ENCODE measurements around the gene FLYWCH2. TPM values are rescaled to one million over a fixed set of nuclear protein-coding genes. Genes with fewer than 3 reads are reported as not detected.

The FLYWCH2 gene, protein sequence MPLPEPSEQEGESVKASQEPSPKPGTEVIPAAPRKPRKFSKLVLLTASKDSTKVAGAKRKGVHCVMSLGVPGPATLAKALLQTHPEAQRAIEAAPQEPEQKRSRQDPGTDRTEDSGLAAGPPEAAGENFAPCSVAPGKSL
- total RNA-seq (2014; rRNA removed; shearing (Covaris generic)) = 60.3 and 112 TPM in 2 replicates
- polyA plus RNA-seq (2016; fragmentation: Nextera tagmentation; extraction: Ambion mirVana) = 48.6 and 53.6 TPM in 2 replicates

DNA sequence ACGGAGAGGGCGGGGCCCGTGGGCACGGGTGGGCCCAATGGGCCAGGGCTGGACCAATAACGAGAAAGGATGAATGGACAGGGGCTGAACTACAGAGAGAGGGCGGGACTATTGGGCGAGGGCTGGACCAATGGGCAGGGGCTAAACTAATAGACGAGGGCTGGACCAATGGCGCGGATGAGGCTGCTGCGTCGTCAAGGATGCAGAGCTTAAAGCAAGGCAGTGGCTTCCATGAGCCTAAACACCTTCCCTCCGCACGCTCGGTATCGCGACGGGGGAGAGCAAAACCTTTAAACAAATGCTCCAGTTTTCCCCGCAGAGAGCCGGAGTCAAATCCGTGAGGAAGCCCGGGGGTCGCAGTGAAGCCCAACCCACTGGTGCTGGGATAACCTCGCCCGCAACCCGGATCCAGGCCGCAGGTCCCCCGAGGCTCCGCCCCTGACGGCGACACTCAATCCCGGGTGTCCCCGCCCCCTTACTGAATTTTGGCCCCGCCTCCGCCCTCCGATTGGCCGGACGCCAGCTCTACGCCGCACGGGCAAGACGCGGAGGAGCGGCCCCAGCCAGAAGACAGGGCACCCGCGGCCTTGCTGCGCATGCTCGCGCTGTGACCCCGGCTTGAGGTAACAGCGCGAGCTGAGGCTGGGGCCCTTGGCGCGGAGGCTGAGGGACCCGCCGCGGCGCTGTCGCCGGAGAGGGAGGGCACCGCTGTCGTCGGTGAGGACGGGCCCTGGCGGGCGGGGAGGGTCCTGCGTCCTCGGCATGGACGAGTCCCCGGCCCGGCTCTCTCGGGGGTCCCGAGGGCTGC is at the start of gene FLYWCH2:
FLYWCH2 (plus strand) TSS at position 566 of the 808 bp plus-strand sequence. CDS start 13,235 bp downstream, outside the sequence.
- peaks cover 5% of the 10 kb centered on the region; the same call in 1 of the 2 replicates for H3F3A ChIP-seq (ENCODE audit: insufficient read depth)
- H2AFZ ChIP-seq = peak within 1 kb of the TSS; percentile 91
- H3K36me3 ChIP-seq (ENCODE audit: low read depth) = no peaks in the 10 kb centered on the region
- peak within 1 kb of the TSS; percentile 96 for H3K4me3 ChIP-seq
- no peaks in the 10 kb centered on the region for H4K20me1 ChIP-seq (ENCODE audit: insufficient read depth)
- H3K27ac ChIP-seq = peak within 1 kb of the TSS; percentile 89
- WGBS, 2 experiments (ENCODE audit: low coverage in 1 of 2, low lambda C conversion rate in 2 of 2, missing lambda C conversion rate in 2 of 2) = 1% methylated on average over 44 to 67 of the region's 73 CpGs
- H3K9me3 ChIP-seq (ENCODE audit: low read depth) = no peaks in the 10 kb centered on the region
- in situ Hi-C loops (cut with MboI) = no loop called here
- TF ChIP-seq EZH2 (IDR thresholded peaks at IDR 0.05; ENCODE audit: insufficient read depth, poor library complexity, severe bottlenecking) (no peak), EZH2phosphoT487 (IDR thresholded peaks at IDR 0.05; ENCODE audit: insufficient read depth, low read depth) (no peak)
- peak within 1 kb of the TSS; percentile 93 for H3K9ac ChIP-seq
- H3K4me2 ChIP-seq (ENCODE audit: unreplicated experiment) = peak within 1 kb of the TSS; percentile 81
- peaks cover 47% of the 10 kb centered on the region for H3K79me2 ChIP-seq (ENCODE audit: insufficient read depth)
- H3K27me3 ChIP-seq (replicated peaks; ENCODE audit: insufficient read depth) = no peaks in the 10 kb centered on the region
- peaks cover 5% of the 10 kb centered on the region; the same call in 1 of the 2 replicates for H3K4me1 ChIP-seq (ENCODE audit: insufficient read depth)
- DNase-seq = peak; percentile 99
- H3K9me2 ChIP-seq (ENCODE audit: insufficient read depth) = no peaks in the 10 kb centered on the region

DNA sequence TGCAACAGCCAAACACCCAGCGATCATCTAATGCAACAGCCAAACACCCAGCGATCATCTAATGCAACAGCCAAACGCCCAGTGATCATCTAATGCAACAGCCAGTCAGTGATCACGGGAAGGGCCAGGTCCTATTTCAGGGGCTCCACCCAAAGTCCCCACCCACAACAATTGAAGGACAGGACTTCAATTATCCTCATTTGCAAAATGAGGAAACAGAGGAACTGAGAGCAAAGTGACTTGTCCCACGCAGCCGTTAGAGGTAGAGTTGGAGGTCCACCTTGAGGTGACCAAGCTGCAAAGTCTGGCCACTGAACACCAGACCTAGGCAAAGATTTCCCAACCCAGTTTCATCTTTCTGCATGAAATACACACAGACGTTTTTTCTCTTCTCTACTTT is 49.2 kb upstream of the FLYWCH2 start:
- peaks cover 18% of the 10 kb centered on the region for H3F3A ChIP-seq (ENCODE audit: insufficient read depth)
- TF ChIP-seq EZH2 (IDR thresholded peaks at IDR 0.05; ENCODE audit: insufficient read depth, poor library complexity, severe bottlenecking) (no peak), EZH2phosphoT487 (IDR thresholded peaks at IDR 0.05; ENCODE audit: insufficient read depth, low read depth) (no peak)
- H3K27me3 ChIP-seq (replicated peaks; ENCODE audit: insufficient read depth) = peaks cover 16% of the 10 kb centered on the region
- no peak overlapping the region for H3K27ac ChIP-seq
- no peak overlapping the region for H2AFZ ChIP-seq
- DNase-seq = no peak
- no peak overlapping the region for H3K4me2 ChIP-seq (ENCODE audit: unreplicated experiment)
- 63 to 69% methylated on average over 7 of the region's 7 CpGs for WGBS, 2 experiments (ENCODE audit: low coverage in 1 of 2, low lambda C conversion rate in 2 of 2, missing lambda C conversion rate in 2 of 2)
- no peaks in the 10 kb centered on the region for H4K20me1 ChIP-seq (ENCODE audit: insufficient read depth)
- peaks cover 6% of the 10 kb centered on the region for H3K4me1 ChIP-seq (ENCODE audit: insufficient read depth)
- no peaks in the 10 kb centered on the region for H3K9me3 ChIP-seq (ENCODE audit: low read depth)
- H3K9ac ChIP-seq = no peak overlapping the region
- H3K79me2 ChIP-seq (ENCODE audit: insufficient read depth) = no peaks in the 10 kb centered on the region
- in situ Hi-C loops (cut with MboI) = no loop called here
- no peak overlapping the region for H3K4me3 ChIP-seq
- no peaks in the 10 kb centered on the region for H3K9me2 ChIP-seq (ENCODE audit: insufficient read depth)
- H3K36me3 ChIP-seq (ENCODE audit: low read depth) = no peaks in the 10 kb centered on the region

DNA sequence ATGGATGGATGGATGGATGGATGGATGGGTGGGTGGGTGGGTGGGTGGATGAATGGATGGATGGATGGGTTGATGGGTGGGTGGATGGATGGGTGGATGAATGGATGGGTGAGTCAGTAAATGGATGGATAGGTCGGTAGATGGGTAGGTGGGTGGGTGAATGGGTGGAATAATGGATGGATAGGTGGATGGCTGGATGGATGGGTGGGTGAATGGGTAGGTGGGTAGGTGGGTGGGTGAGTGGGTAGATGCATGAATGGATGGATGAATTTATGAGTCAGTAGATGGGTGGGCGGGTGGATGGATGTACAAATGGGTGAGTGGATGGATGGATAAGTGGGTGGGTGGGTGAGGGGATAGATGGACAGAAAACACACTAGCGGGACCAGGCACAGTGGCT is 48.0 kb upstream of the FLYWCH2 start:
- Histone ChIP-seq H3K36me3 (ENCODE audit: low read depth) (no peaks in the 10 kb centered on the region), H3K27ac (no peak overlapping the region), H3K4me2 (ENCODE audit: unreplicated experiment) (no peak overlapping the region), H4K20me1 (ENCODE audit: insufficient read depth) (no peaks in the 10 kb centered on the region), H3K4me1 (ENCODE audit: insufficient read depth) (peaks cover 6% of the 10 kb centered on the region), H3K9me3 (ENCODE audit: low read depth) (no peaks in the 10 kb centered on the region), H3F3A (ENCODE audit: insufficient read depth) (peaks cover 22% of the 10 kb centered on the region), H3K9ac (no peak overlapping the region), H3K27me3 (replicated peaks; ENCODE audit: insufficient read depth) (peaks cover 7% of the 10 kb centered on the region), H3K9me2 (ENCODE audit: insufficient read depth) (no peaks in the 10 kb centered on the region), H3K4me3 (no peak overlapping the region), H2AFZ (no peak overlapping the region), H3K79me2 (ENCODE audit: insufficient read depth) (no peaks in the 10 kb centered on the region)
- no peak for TF ChIP-seq EZH2 (IDR thresholded peaks at IDR 0.05; ENCODE audit: insufficient read depth, poor library complexity, severe bottlenecking)
- TF ChIP-seq EZH2phosphoT487 (IDR thresholded peaks at IDR 0.05; ENCODE audit: insufficient read depth, low read depth) = no peak
- no peak for DNase-seq
- 94% methylated on average over 3 of the region's 3 CpGs; no CpG with 5 or more reads in 1 of the 2 experiments for WGBS, 2 experiments (ENCODE audit: low coverage in 1 of 2, low lambda C conversion rate in 2 of 2, missing lambda C conversion rate in 2 of 2)
- in situ Hi-C loops (cut with MboI) = no loop called here

DNA sequence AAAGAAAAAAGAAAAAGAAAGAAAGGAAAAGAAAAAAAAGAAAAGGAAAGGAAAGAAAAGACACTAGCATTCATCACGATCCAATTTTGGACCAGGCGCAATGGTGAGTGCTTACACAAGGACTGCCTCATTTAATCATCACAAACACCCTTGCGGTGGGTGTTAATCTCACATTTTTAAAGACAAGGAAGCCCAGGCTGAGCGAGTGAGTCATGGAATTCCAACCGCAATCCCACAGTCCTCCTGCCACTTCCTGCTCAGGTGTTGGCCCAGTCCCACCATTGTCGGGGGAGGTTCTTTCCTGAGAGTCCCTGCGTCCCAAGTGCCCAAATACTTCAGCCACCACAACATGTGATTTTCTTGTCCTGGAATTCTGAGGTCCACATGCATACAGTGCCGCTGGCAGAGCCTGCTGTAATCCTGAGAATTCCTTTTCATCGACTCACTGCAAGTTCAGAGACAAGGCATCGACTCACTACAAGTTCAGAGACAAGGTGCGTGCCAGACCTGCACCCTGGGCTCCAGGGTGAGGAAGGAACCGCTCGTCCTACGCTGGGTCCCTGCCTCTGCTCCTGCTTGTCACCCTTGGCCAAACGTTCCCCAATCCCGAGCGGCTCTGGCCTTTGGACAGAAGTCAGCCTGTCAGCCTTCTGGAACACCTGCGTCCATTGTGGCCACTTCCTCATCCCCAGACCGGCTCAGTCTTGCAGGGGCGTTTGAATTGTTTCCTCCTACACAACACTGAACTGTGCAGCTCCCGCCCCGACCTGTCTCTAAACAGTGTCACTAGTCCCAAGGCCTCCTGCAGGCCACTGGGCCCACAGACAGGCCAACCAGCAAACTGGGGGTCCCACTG is 47.1 kb upstream of the FLYWCH2 start:
- H3K27ac ChIP-seq = peak overlapping the region; percentile 15; the same call in 1 of the 2 replicates
- H3F3A ChIP-seq (ENCODE audit: insufficient read depth) = peaks cover 22% of the 10 kb centered on the region
- no peak overlapping the region for H2AFZ ChIP-seq
- H4K20me1 ChIP-seq (ENCODE audit: insufficient read depth) = no peaks in the 10 kb centered on the region
- H3K9me3 ChIP-seq (ENCODE audit: low read depth) = no peaks in the 10 kb centered on the region
- no peaks in the 10 kb centered on the region for H3K36me3 ChIP-seq (ENCODE audit: low read depth)
- in situ Hi-C loops (cut with MboI) = no loop called here
- DNase-seq = peak; percentile 93
- no peak overlapping the region for H3K4me3 ChIP-seq
- H3K4me1 ChIP-seq (ENCODE audit: insufficient read depth) = peaks cover 6% of the 10 kb centered on the region
- H3K4me2 ChIP-seq (ENCODE audit: unreplicated experiment) = peak overlapping the region; percentile 42
- H3K79me2 ChIP-seq (ENCODE audit: insufficient read depth) = no peaks in the 10 kb centered on the region
- TF ChIP-seq EZH2phosphoT487 (IDR thresholded peaks at IDR 0.05; ENCODE audit: insufficient read depth, low read depth) (peak; percentile 98), EZH2 (IDR thresholded peaks at IDR 0.05; ENCODE audit: insufficient read depth, poor library complexity, severe bottlenecking) (no peak)
- 27% methylated on average over 22 of the region's 22 CpGs for WGBS, 2 experiments (ENCODE audit: low coverage in 1 of 2, low lambda C conversion rate in 2 of 2, missing lambda C conversion rate in 2 of 2)
- no peaks in the 10 kb centered on the region; the same call in 1 of the 2 replicates for H3K27me3 ChIP-seq (replicated peaks; ENCODE audit: insufficient read depth)
- H3K9ac ChIP-seq = no peak overlapping the region
- H3K9me2 ChIP-seq (ENCODE audit: insufficient read depth) = no peaks in the 10 kb centered on the region

All from GM23248 (cell line).